ENCODE results near the gene S100A4. TPM values are rescaled to one million over a fixed set of nuclear protein-coding genes. Genes with fewer than 3 reads are reported as not detected.

The S100A4 gene
- total RNA-seq, 2 experiments from 2014 or later: 352 to 382 TPM

DNA sequence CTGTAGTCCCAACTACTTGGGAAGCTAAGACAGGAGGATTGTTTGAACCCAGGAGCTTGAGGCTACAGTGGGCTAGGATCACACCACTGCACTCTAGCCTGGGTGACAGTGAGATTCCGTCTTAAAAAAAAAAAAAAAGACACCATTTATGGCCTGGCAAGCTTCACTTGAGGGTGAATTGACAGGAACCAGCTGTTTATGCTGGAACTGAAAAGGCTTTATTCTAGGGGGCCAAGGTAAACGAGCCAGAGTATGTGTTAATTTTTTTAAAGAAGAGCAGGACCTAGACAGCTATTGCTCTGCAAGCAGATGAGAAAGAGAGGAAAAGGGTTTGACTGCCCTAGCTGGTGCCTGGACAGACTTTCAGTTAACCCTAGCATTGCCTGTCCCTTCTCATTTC, 46.9 kb downstream of the S100A4 start:
- no peaks in the 10 kb centered on the region for H3K36me3 Mint-ChIP-seq
- POLR2A ChIA-PET: no interaction called here
- no peaks in the 10 kb centered on the region for H3K4me1 Mint-ChIP-seq (ENCODE audit: low read depth)
- no peak overlapping the region for H3K27ac Mint-ChIP-seq
- H3K9me3 Mint-ChIP-seq: no peaks in the 10 kb centered on the region
- H3K27me3 Mint-ChIP-seq: peaks cover 20% of the 10 kb centered on the region
- no peak overlapping the region for H3K4me3 Mint-ChIP-seq
- CTCF ChIA-PET: interaction anchor here (0.8 to 1.3 kb wide), 3 partner anchors 12 to 147 kb away, joined by 3 to 9 read pairs (median 4); no protein-coding TSS in a partner anchor
- DNase-seq: no peak
- intact Hi-C loops (cut with micrococcal nuclease): no loop called here

DNA sequence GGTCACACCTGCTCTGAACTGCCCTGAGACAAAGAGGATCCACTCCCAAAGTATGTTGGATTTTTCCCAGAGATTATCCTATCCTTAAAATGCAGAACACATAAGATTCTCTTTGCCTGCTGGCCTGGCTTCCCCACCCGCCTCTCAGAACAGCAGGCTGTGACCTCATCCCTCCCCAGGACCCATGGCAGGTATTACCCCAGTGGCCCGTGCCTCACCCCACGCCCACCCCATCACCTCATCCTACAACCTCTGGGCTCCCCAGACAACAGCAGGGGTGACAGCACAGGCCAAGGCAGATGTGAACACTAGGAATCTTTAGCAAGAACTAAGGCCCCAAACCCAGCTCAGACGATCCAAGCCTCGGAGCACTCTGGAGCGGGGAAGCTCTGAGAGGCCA, 50.1 kb downstream of the S100A4 start:
- Mint-ChIP-seq H3K27ac (no peak overlapping the region), H3K4me1 (ENCODE audit: low read depth) (no peaks in the 10 kb centered on the region), H3K4me3 (no peak overlapping the region), H3K36me3 (no peaks in the 10 kb centered on the region), H3K9me3 (no peaks in the 10 kb centered on the region), H3K27me3 (peaks cover 21% of the 10 kb centered on the region)
- CTCF ChIA-PET: interaction anchor here (0.7 to 5.8 kb wide), 25 partner anchors 9 to 215 kb away, joined by 3 to 186 read pairs (median 5); partner anchors contain the start of gene S100A9
- DNase-seq: no peak
- POLR2A ChIA-PET: no interaction called here
- intact Hi-C loops (cut with micrococcal nuclease): loop anchor here (1.0 kb wide), 2 partner anchors 30 to 143 kb away; no protein-coding TSS in a partner anchor

DNA sequence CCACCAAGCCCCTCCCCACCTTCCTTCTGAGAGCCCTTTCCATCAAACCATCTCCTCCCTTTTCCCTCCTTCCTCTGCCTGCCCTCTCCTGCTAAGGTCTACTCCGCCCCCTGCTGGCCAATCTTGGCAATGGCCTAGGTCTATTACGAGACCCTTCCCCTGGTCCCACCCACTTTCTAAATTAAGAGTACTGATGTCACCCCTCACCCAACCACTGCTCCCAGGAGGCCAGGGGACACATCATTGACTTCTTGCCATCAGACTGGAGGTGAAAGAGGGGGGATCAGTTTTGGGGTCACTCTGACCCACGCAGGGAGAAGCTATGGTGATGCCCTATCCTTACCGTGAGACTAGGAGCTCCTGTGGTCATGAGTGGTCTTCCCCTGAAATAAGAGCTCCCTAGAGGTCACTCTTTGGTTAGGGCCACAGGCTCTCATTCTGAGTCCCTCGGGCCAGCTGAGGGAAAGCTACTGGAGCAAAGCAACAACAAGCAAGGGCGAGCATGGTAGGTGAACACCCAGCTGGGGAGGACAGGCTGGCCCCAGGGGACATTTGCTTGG, 50.5 kb downstream of the S100A4 start:
- H3K9me3 Mint-ChIP-seq: no peaks in the 10 kb centered on the region

More for the DNA sequence above, 50.5 kb downstream of the S100A4 start:
- Mint-ChIP-seq H3K4me3 (no peak overlapping the region), H3K36me3 (no peaks in the 10 kb centered on the region), H3K27me3 (peaks cover 21% of the 10 kb centered on the region), H3K4me1 (ENCODE audit: low read depth) (no peaks in the 10 kb centered on the region), H3K27ac (no peak overlapping the region)
- POLR2A ChIA-PET: no interaction called here
- CTCF ChIA-PET: interaction anchor here (0.6 to 5.8 kb wide), 36 partner anchors 10 to 840 kb away, joined by 3 to 186 read pairs (median 4); partner anchors contain the start of gene S100A9
- peak; percentile 83 for DNase-seq
- intact Hi-C loops (cut with micrococcal nuclease): loop anchor here (1.0 kb wide), 2 partner anchors 30 to 143 kb away; no protein-coding TSS in a partner anchor

Other genes starting within 250 kb of the S100A4 start
- not detected for gene PGLYRP3, start 232.9 kb downstream of the S100A4 start, total RNA-seq
- gene PGLYRP4, start 197.0 kb downstream of the S100A4 start, total RNA-seq: not detected
- gene S100A9, start 188.0 kb downstream of the S100A4 start, total RNA-seq: not detected
- gene S100A12, start 170.2 kb downstream of the S100A4 start, total RNA-seq: not detected
- not detected for gene S100A8, start 154.7 kb downstream of the S100A4 start, total RNA-seq
- gene S100A7A, start 129.3 kb downstream of the S100A4 start, total RNA-seq: not detected
- gene S100A7, start 85.2 kb downstream of the S100A4 start, total RNA-seq: not detected
- gene S100A6, start 9.8 kb downstream of the S100A4 start, total RNA-seq: 100 to 1,000 TPM; 503 to 513 TPM
- gene S100A5, start 4.9 kb downstream of the S100A4 start, total RNA-seq: 1 to 10 TPM; 3.3 to 4.0 TPM
- gene S100A3, start 3.5 kb upstream of the S100A4 start, total RNA-seq: not detected
- 1 to 10 TPM; 3.5 to 5.3 TPM for gene S100A2, start 20.0 kb upstream of the S100A4 start, total RNA-seq
- not detected for gene S100A16, start 67.3 kb upstream of the S100A4 start, total RNA-seq
- gene S100A14, start 70.5 kb upstream of the S100A4 start, total RNA-seq: under 1 TPM; 0.26 to 0.46 TPM
- gene S100A13, start 81.7 kb upstream of the S100A4 start, total RNA-seq: 10 to 100 TPM; 11.6 to 13.6 TPM
- gene S100A1, start 82.6 kb upstream of the S100A4 start, total RNA-seq: not detected
- gene CHTOP, start 88.3 kb upstream of the S100A4 start, total RNA-seq: 10 to 100 TPM; 92.5 to 94.7 TPM
- 10 to 100 TPM; 31.3 to 32.1 TPM for gene SNAPIN, start 112.9 kb upstream of the S100A4 start, total RNA-seq
- 100 to 1,000 TPM; 315 to 323 TPM for gene ILF2, start 125.2 kb upstream of the S100A4 start, total RNA-seq
- gene NPR1, start 132.9 kb upstream of the S100A4 start, total RNA-seq: under 1 TPM; 0.05 to 0.07 TPM
- gene INTS3, start 182.2 kb upstream of the S100A4 start, total RNA-seq: 10 to 100 TPM; 45.5 to 47.7 TPM
- 1 to 10 TPM; 5.9 to 7.8 TPM for gene SLC27A3, start 229.6 kb upstream of the S100A4 start, total RNA-seq

All from activated CD4-positive, alpha-beta memory T cell treated with anti-CD3 and anti-CD28 coated beads for 36 hours (primary cell).